Measurements from ENCODE around the gene NIP7.

NIP7 gene

GRCh38 chr16:69311533-69312387 lies 27.8 kb upstream of the NIP7 start:
- no peak for DNase-seq (ENCODE audit: low read depth)
- peak; percentile 23 for TF ChIP-seq CTCF (IDR thresholded peaks at IDR 0.05; ENCODE audit: low read depth, low read length, missing control alignments)
- peak overlapping the region; percentile 81 for H3K4me3 ChIP-seq (ENCODE audit: low read depth, low read length)

DNA sequence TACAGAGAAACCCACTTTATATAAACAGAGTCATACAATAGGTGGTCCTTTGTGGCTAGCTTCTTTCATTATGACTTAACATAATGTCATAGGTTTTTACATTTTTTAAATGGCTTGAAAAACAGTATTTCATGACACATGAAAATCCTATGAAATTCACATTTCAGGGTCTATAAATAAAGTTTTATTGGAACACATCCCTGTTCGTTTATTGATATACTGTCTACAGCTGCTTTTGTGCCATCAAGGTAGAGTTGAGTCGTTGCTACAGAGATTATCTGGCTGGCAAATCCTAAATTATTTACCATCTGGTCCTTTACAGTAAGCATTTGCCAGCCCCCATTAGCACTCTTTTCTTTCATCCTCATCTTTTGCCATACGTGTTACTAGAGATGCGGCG lies 26.1 kb upstream of the NIP7 start:
- H3K4me3 ChIP-seq (ENCODE audit: low read depth, low read length): no peak overlapping the region
- DNase-seq (ENCODE audit: low read depth): no peak
- no peak for TF ChIP-seq CTCF (IDR thresholded peaks at IDR 0.05; ENCODE audit: low read depth, low read length, missing control alignments)

DNA sequence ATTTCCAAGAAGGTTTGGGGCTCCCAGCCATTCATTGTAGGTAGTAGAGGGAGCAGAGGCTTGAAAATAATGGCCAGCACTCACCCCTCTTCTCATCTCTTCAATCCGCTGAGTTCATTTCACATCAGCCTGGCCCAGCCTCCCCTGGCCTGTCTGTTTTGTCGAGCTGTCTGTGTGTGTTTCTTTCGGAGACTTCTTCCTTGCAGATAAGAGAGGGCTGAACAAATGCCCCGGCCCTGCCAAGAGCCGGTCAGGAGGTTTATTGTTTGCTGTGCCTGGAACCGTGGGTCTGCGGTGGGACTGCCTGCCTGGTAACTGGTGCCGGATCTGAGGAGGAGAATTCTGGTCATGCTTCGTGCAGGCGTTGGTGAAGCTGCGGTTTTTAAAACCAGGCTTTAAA lies 25.0 kb upstream of the NIP7 start:
- H3K4me3 ChIP-seq (ENCODE audit: low read depth, low read length): no peak overlapping the region
- no peak for DNase-seq (ENCODE audit: low read depth)
- TF ChIP-seq CTCF (IDR thresholded peaks at IDR 0.05; ENCODE audit: low read depth, low read length, missing control alignments): no peak

- H3K4me3 ChIP-seq (ENCODE audit: low read depth, low read length): no peak overlapping the region
- TF ChIP-seq CTCF (IDR thresholded peaks at IDR 0.05; ENCODE audit: low read depth, low read length, missing control alignments): no peak
- DNase-seq (ENCODE audit: low read depth): no peak
Measured at GRCh38 chr16:69315486-69316311, 23.9 kb upstream of the NIP7 start.

DNA sequence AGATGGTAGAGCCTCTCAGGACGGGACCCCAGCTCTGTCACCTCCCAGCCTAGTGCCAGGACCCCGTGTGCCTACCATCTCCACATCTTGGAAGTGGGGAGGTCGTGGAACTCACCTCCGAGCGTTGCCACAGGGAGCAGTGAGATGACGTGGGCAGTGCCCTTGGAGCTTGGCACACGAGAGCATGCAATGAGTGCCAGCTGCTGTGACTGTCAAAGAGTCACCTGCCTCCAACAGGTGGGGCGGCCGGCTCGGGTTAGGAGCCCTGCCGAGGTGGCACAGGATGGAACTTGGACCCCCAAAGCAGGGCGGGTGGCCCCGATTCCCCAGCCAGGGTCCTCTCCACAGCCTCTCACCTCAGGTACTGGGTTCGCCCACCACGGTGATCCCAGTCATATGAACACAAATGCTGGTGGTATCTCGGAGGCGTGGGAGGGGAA lies 23.0 kb upstream of the NIP7 start:
- TF ChIP-seq CTCF (IDR thresholded peaks at IDR 0.05; ENCODE audit: low read depth, low read length, missing control alignments): no peak
- no peak for DNase-seq (ENCODE audit: low read depth)
- no peak overlapping the region for H3K4me3 ChIP-seq (ENCODE audit: low read depth, low read length)

DNA sequence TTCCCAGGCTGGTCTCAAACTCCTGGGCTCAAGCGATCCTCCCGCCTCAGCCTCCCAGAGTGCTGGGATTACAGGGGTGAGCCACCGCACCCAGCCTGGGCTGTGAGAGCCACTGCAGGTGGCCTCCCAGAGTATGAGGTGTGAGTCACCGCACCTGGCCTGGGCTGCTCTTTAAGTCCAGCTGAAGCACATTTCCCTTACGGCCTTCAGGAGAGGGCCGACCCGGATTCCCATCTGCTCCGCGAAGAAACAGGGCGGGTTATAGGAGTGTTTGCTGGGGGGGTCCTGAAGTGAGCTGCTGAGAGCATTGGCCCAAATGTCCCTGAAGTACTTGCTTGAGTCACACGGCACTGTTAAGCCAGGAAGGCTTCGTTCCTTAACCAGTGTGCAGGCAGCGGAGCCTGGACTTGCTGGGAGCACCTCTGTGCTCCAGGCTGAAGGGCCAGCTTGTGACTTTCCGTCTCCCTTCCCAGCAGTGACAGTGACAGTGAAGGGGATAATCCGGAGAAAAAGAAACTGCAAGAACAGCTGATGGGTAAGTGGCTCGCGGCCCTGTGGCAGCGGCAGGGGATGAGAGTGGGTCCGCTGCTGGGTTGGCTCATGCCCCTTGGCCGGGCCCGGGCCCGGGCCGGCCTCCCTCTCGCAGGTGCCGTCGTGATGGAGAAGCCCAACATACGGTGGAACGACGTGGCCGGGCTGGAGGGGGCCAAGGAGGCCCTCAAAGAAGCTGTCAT lies 21.2 kb upstream of the NIP7 start:
- DNase-seq (ENCODE audit: low read depth): no peak
- no peak overlapping the region for H3K4me3 ChIP-seq (ENCODE audit: low read depth, low read length)
- no peak for TF ChIP-seq CTCF (IDR thresholded peaks at IDR 0.05; ENCODE audit: low read depth, low read length, missing control alignments)
